Stimulated activated naive CD8-positive, alpha-beta T cell treated with anti-CD3 and anti-CD28 coated beads, Interleukin-15, Interleukin-2, amounts not matched to agents 100 ng/mL and 50 ng/mL, for 24 hours (primary cell): Measurements from ENCODE around the gene USP12.

Experiments
- H3K27ac Mint-ChIP-seq: one replicate; pipeline ENCODE4 v1.8.0; 2021; ENCODE audit warnings: mild to moderate bottlenecking, mixed read lengths
- H3K27me3 Mint-ChIP-seq: one replicate; pipeline ENCODE4 v1.8.0; 2021; ENCODE audit warnings: mixed read lengths
- H3K36me3 Mint-ChIP-seq: one replicate; pipeline ENCODE4 v1.8.0; 2021; ENCODE audit warnings: low read depth, mixed read lengths
- H3K4me1 Mint-ChIP-seq: one replicate; pipeline ENCODE4 v1.8.0; 2021; ENCODE audit warnings: low read depth, mixed read lengths
- H3K4me3 Mint-ChIP-seq: one replicate; pipeline ENCODE4 v1.8.0; 2021; ENCODE audit warnings: mild to moderate bottlenecking, mixed read lengths
- H3K9me3 Mint-ChIP-seq: one replicate; pipeline ENCODE4 v1.8.0; 2021; ENCODE audit warnings: mixed read lengths

The USP12 gene

DNA sequence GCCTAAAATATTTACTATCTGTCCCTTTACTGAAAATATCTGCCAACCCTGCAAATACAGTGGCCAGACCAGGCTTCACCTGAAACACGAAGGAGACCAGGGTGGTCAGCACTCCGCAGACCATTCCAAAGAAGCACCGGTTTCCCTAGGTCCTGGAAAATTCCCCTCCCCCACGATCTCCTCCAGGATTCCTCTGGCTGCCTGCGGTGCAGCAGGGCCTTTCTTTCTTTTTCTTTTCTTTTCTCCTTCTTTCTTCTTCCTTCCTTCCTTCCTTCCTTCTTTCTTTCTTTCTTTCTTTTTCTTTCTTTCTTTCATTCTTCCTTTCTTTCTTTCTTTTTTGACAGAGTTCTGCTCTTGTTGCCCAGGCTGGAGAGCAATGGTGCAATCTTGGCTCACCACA, 152.7 kb downstream of the USP12 start:
- Mint-ChIP-seq H3K27me3 (no peaks in the 10 kb centered on the region), H3K36me3 (no peaks in the 10 kb centered on the region), H3K4me3 (no peak overlapping the region), H3K4me1 (no peaks in the 10 kb centered on the region), H3K27ac (no peak overlapping the region), H3K9me3 (no peaks in the 10 kb centered on the region)

DNA sequence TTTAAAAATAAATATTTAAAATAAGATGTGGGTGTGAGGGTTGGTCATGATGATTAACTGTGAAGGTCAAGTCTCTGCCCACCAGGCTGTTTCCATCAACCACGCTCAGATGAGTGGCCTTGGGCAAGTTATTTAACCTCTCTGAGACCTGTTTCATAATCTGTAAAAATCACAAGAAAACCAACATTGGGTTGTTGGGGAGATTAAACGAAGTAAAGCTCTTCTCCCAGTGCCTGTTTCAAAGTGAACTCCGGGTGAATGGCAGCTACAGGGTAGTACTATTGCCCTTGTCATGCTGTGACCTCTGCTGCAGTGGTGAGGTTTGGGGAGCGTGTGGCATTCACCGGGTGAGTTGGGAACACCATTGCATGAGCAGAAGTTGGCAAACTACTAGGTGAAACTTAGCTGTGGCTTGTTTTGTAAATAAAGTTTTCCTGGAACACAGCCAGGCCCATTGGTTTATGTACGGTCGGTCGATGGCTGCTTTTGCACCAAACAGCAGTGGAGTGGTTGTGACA, 153.2 kb downstream of the USP12 start:
- no peak overlapping the region for H3K27ac Mint-ChIP-seq
- no peaks in the 10 kb centered on the region for H3K9me3 Mint-ChIP-seq
- no peaks in the 10 kb centered on the region for H3K4me1 Mint-ChIP-seq
- no peaks in the 10 kb centered on the region for H3K36me3 Mint-ChIP-seq
- no peaks in the 10 kb centered on the region for H3K27me3 Mint-ChIP-seq
- no peak overlapping the region for H3K4me3 Mint-ChIP-seq

DNA sequence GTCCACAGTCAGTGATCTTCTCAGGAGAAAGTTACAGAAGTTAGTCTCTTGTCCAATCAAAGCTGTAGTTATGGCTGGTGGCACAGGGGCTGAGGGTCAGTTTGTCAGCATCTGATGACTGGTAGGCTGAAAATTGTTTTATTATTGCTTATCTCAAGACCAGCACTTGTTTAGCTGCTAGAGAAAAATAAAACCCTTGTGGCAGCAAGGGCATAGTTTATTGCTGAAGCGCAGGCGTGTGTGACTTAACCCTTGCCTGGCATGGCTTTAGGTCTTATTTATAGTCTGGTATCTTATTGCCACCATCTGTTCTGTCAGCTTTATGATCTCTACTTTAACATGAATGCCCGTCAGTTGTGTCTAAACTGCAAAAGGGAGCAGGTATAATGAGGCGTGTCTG, 154.7 kb downstream of the USP12 start:
- Mint-ChIP-seq H3K27ac (no peak overlapping the region), H3K36me3 (no peaks in the 10 kb centered on the region), H3K4me1 (no peaks in the 10 kb centered on the region), H3K27me3 (no peaks in the 10 kb centered on the region), H3K9me3 (no peaks in the 10 kb centered on the region), H3K4me3 (no peak overlapping the region)
